SK-N-SH treated with all-trans-retinoic acid at 6 μM for 48 hours (cell line): ENCODE data around the gene RBM7.

Experiments
- ATAC-seq: fragments of 200-7000 bp; cut with Tn5 transposase; 3 replicates; pipeline ENCODE4 v1.9.1; 2020; ENCODE audit warnings: mild to moderate bottlenecking, moderate library complexity
- ARNTL ChIP-seq: fragments of 450-650 bp; formaldehyde crosslinking; IDR thresholded peaks from 2 replicates; pipeline ENCODE4 v1.5.0; 2020; ENCODE audit warnings: low read depth, mild to moderate bottlenecking, moderate library complexity, borderline replicate concordance
- BACH2 ChIP-seq: fragments of 250-450 bp; sonication (Bioruptor Pico); IDR thresholded peaks from 2 replicates; pipeline ENCODE4 v1.9.0; 2021; ENCODE audit warnings: mild to moderate bottlenecking, borderline replicate concordance
- CSDC2 ChIP-seq: fragments of 250-450 bp; sonication (Bioruptor Pico); IDR thresholded peaks from 2 replicates; pipeline ENCODE4 v1.5.0; 2020; ENCODE audit warnings: mild to moderate bottlenecking, moderate library complexity
- ESRRG ChIP-seq: fragments of 250-450 bp; sonication (Bioruptor Pico); IDR thresholded peaks from 2 replicates; pipeline ENCODE4 v1.6.1; 2021; ENCODE audit warnings: mild to moderate bottlenecking
- GLIS3 ChIP-seq: fragments of 250-450 bp; sonication (Bioruptor Pico); IDR thresholded peaks from 2 replicates; pipeline ENCODE4 v1.5.0; 2020; ENCODE audit warnings: mild to moderate bottlenecking, moderate library complexity
- ISL1 ChIP-seq: fragments of 250-450 bp; sonication (Bioruptor Pico); IDR thresholded peaks from 2 replicates; pipeline ENCODE4 v2.1.2; 2022; ENCODE audit warnings: mild to moderate bottlenecking, moderate library complexity
- PPARA ChIP-seq: fragments of 250-450 bp; sonication (Bioruptor Pico); IDR thresholded peaks from 2 replicates; pipeline ENCODE4 v1.5.0; 2020; ENCODE audit warnings: mild to moderate bottlenecking, borderline replicate concordance
- RARB ChIP-seq: fragments of 250-450 bp; sonication (Bioruptor Pico); IDR thresholded peaks from 2 replicates; pipeline ENCODE4 v1.8.0; 2021; ENCODE audit warnings: mild to moderate bottlenecking, moderate library complexity
- SNAI2 ChIP-seq: fragments of 250-450 bp; sonication (Bioruptor Pico); IDR thresholded peaks from 2 replicates; pipeline ENCODE4 v1.5.0; 2020; ENCODE audit warnings: mild to moderate bottlenecking, moderate library complexity
- TCF4 ChIP-seq: fragments of 250-450 bp; sonication (Bioruptor Pico); IDR thresholded peaks from 2 replicates; pipeline ENCODE4 v1.8.0; 2021; ENCODE audit warnings: mild to moderate bottlenecking, moderate library complexity, borderline replicate concordance
- TOX ChIP-seq: fragments of 250-450 bp; sonication (Bioruptor Pico); IDR thresholded peaks from 2 replicates; pipeline ENCODE4 v1.8.0; 2021; ENCODE audit warnings: mild to moderate bottlenecking, moderate library complexity, borderline replicate concordance
- ZFP3 ChIP-seq: fragments of 250-450 bp; sonication (Bioruptor Pico); IDR thresholded peaks from 2 replicates; pipeline ENCODE4 v1.5.0; 2020; ENCODE audit warnings: mild to moderate bottlenecking, moderate library complexity
- ZFP30 ChIP-seq: fragments of 450-650 bp; formaldehyde crosslinking; IDR thresholded peaks from 2 replicates; pipeline ENCODE4 v1.5.0; 2022; ENCODE audit warnings: mild to moderate bottlenecking, moderate library complexity
- ZNF565 ChIP-seq: fragments of 450-650 bp; formaldehyde crosslinking; conservative IDR thresholded peaks from 2 replicates; pipeline ENCODE4 v1.5.0; 2020; ENCODE audit warnings: low read depth, mild to moderate bottlenecking, moderate library complexity
- ZNF70 ChIP-seq: fragments of 450-650 bp; formaldehyde crosslinking; IDR thresholded peaks from 2 replicates; pipeline ENCODE4 v1.5.0; 2020; ENCODE audit warnings: mild to moderate bottlenecking, moderate library complexity
- ZNF8 ChIP-seq: fragments of 450-650 bp; formaldehyde crosslinking; IDR thresholded peaks from 2 replicates; pipeline ENCODE4 v1.5.0; 2020; ENCODE audit warnings: mild to moderate bottlenecking, moderate library complexity
- TF ChIP-seq, protein P1 (sequence below): fragments of 250-450 bp; sonication (Bioruptor Pico); IDR thresholded peaks from 2 replicates; pipeline ENCODE4 v1.5.0; 2020; ENCODE audit warnings: mild to moderate bottlenecking, moderate library complexity
- TF ChIP-seq, protein P2 (sequence below): fragments of 250-450 bp; sonication (Bioruptor Pico); IDR thresholded peaks from 2 replicates; pipeline ENCODE4 v1.5.1; 2021; ENCODE audit warnings: mild to moderate bottlenecking, moderate library complexity
- TF ChIP-seq, protein P3 (sequence below): fragments of 250-450 bp; sonication (Bioruptor Pico); IDR thresholded peaks from 2 replicates; pipeline ENCODE4 v1.8.0; 2021; ENCODE audit warnings: low read depth, mild to moderate bottlenecking, moderate library complexity, borderline replicate concordance

Gene RBM7

DNA sequence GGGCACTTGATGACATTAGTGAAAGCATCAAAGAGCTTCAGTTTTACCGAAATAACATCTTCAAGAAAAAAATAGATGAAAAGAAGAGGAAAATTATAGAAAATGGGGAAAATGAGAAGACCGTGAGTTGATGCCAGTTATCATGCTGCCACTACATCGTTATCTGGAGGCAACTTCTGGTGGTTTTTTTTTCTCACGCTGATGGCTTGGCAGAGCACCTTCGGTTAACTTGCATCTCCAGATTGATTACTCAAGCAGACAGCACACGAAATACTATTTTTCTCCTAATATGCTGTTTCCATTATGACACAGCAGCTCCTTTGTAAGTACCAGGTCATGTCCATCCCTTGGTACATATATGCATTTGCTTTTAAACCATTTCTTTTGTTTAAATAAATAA lies 49.4 kb downstream of the RBM7 start:
- TF ChIP-seq ZFP3 (CRISPR knock-in tag) (no peak), ARNTL (CRISPR knock-in tag) (no peak), ISL1 (CRISPR knock-in tag) (no peak), GLIS3 (CRISPR knock-in tag) (no peak), ZNF70 (CRISPR knock-in tag) (no peak), CSDC2 (no peak), ZFP30 (no peak)
- TF ChIP-seq, protein P1, sequence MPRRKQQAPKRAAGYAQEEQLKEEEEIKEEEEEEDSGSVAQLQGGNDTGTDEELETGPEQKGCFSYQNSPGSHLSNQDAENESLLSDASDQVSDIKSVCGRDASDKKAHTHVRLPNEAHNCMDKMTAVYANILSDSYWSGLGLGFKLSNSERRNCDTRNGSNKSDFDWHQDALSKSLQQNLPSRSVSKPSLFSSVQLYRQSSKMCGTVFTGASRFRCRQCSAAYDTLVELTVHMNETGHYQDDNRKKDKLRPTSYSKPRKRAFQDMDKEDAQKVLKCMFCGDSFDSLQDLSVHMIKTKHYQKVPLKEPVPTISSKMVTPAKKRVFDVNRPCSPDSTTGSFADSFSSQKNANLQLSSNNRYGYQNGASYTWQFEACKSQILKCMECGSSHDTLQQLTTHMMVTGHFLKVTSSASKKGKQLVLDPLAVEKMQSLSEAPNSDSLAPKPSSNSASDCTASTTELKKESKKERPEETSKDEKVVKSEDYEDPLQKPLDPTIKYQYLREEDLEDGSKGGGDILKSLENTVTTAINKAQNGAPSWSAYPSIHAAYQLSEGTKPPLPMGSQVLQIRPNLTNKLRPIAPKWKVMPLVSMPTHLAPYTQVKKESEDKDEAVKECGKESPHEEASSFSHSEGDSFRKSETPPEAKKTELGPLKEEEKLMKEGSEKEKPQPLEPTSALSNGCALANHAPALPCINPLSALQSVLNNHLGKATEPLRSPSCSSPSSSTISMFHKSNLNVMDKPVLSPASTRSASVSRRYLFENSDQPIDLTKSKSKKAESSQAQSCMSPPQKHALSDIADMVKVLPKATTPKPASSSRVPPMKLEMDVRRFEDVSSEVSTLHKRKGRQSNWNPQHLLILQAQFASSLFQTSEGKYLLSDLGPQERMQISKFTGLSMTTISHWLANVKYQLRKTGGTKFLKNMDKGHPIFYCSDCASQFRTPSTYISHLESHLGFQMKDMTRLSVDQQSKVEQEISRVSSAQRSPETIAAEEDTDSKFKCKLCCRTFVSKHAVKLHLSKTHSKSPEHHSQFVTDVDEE (CRISPR knock-in tag) = no peak
- TF ChIP-seq, protein P2, sequence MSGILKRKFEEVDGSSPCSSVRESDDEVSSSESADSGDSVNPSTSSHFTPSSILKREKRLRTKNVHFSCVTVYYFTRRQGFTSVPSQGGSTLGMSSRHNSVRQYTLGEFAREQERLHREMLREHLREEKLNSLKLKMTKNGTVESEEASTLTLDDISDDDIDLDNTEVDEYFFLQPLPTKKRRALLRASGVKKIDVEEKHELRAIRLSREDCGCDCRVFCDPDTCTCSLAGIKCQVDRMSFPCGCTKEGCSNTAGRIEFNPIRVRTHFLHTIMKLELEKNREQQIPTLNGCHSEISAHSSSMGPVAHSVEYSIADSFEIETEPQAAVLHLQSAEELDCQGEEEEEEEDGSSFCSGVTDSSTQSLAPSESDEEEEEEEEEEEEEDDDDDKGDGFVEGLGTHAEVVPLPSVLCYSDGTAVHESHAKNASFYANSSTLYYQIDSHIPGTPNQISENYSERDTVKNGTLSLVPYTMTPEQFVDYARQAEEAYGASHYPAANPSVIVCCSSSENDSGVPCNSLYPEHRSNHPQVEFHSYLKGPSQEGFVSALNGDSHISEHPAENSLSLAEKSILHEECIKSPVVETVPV (CRISPR knock-in tag) = no peak
- no peak for ATAC-seq

DNA sequence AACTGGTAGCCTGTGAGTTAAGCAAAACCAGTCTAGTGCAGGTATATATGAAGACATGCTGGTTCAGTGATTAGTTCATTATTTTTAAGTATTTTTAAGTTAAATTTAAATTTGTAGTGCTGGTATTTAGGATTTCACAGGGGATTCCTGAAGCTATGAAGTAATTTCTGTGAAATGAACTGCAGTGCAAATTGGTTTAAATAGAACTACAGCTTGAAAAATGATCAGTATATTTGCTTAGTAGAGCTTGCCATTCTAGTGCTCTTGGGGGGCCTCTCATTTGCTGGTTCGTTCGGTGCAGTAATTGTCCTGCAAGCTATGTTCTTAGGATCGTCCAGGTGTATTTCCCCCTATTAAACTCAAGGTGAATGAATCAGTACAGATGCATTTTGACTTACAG lies 51.9 kb downstream of the RBM7 start:
- TF ChIP-seq ZFP3 (CRISPR knock-in tag) (no peak), RARB (CRISPR knock-in tag) (no peak), ZNF70 (CRISPR knock-in tag) (no peak), ZNF8 (CRISPR knock-in tag) (no peak), CSDC2 (no peak), ESRRG (no peak), ZNF565 (CRISPR knock-in tag) (no peak), GLIS3 (CRISPR knock-in tag) (no peak), ISL1 (CRISPR knock-in tag) (no peak), TOX (CRISPR knock-in tag) (no peak), BACH2 (CRISPR knock-in tag) (no peak), SNAI2 (no peak), PPARA (CRISPR knock-in tag) (no peak), TCF4 (CRISPR knock-in tag) (no peak)
- TF ChIP-seq, protein P3, sequence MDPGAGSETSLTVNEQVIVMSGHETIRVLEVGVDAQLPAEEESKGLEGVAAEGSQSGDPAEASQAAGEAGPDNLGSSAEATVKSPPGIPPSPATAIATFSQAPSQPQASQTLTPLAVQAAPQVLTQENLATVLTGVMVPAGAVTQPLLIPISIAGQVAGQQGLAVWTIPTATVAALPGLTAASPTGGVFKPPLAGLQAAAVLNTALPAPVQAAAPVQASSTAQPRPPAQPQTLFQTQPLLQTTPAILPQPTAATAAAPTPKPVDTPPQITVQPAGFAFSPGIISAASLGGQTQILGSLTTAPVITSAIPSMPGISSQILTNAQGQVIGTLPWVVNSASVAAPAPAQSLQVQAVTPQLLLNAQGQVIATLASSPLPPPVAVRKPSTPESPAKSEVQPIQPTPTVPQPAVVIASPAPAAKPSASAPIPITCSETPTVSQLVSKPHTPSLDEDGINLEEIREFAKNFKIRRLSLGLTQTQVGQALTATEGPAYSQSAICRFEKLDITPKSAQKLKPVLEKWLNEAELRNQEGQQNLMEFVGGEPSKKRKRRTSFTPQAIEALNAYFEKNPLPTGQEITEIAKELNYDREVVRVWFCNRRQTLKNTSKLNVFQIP (CRISPR knock-in tag) = no peak
- TF ChIP-seq, protein P2 (CRISPR knock-in tag) = no peak
- TF ChIP-seq, protein P1 (CRISPR knock-in tag) = no peak
- no peak for ATAC-seq
